Measurements from ENCODE around the gene DLL1. TPM values are rescaled to one million over a fixed set of nuclear protein-coding genes. Genes with fewer than 3 reads are reported as not detected.

Gene DLL1
- total RNA-seq, 1 donor, result 0.36 TPM

- H3K79me2 ChIP-seq (ENCODE audit: insufficient read depth, low read length), result no peaks in the 10 kb centered on the region
- no peak overlapping the region for H2AFZ ChIP-seq (ENCODE audit: low read length)
- no peak overlapping the region for H3K27ac ChIP-seq (ENCODE audit: low read depth, low read length)
- no peak overlapping the region for H3K4me2 ChIP-seq (ENCODE audit: insufficient read depth, low read length)
- H4K20me1 ChIP-seq (ENCODE audit: insufficient read depth, low read length), result no peaks in the 10 kb centered on the region
- peaks cover 67% of the 10 kb centered on the region for H3K27me3 ChIP-seq (ENCODE audit: insufficient read depth, low read length)
- no peak for TF ChIP-seq CTCF (IDR thresholded peaks at IDR 0.05; ENCODE audit: extremely low read depth, low read depth, low read length)
- H3K9me3 ChIP-seq (ENCODE audit: low read depth, low read length), result no peaks in the 10 kb centered on the region
- no peak overlapping the region for H3K4me3 ChIP-seq (ENCODE audit: insufficient read depth, low read length)
- no peaks in the 10 kb centered on the region for H3K36me3 ChIP-seq (ENCODE audit: insufficient read depth, low read length)
- DNase-seq (ENCODE audit: insufficient read length, low spot score, missing footprints), result peak; percentile 49
- H3K4me1 ChIP-seq (ENCODE audit: insufficient read depth, low read length), result no peaks in the 10 kb centered on the region
Measured at GRCh38 chr6:170297576-170298330, 6.9 kb upstream of the DLL1 start.

GRCh38 chr6:170296746-170297575 lies 6.1 kb upstream of the DLL1 start:
- no peak overlapping the region for H3K4me3 ChIP-seq (ENCODE audit: insufficient read depth, low read length)
- peak; percentile 61 for DNase-seq (ENCODE audit: insufficient read length, low spot score, missing footprints)
- no peak overlapping the region for H2AFZ ChIP-seq (ENCODE audit: low read length)
- no peaks in the 10 kb centered on the region for H3K36me3 ChIP-seq (ENCODE audit: insufficient read depth, low read length)
- peaks cover 75% of the 10 kb centered on the region for H3K27me3 ChIP-seq (ENCODE audit: insufficient read depth, low read length)
- H3K4me1 ChIP-seq (ENCODE audit: insufficient read depth, low read length), result no peaks in the 10 kb centered on the region
- H3K79me2 ChIP-seq (ENCODE audit: insufficient read depth, low read length), result no peaks in the 10 kb centered on the region
- no peak overlapping the region for H3K27ac ChIP-seq (ENCODE audit: low read depth, low read length)
- no peaks in the 10 kb centered on the region for H4K20me1 ChIP-seq (ENCODE audit: insufficient read depth, low read length)
- TF ChIP-seq CTCF (IDR thresholded peaks at IDR 0.05; ENCODE audit: extremely low read depth, low read depth, low read length), result no peak
- no peak overlapping the region for H3K4me2 ChIP-seq (ENCODE audit: insufficient read depth, low read length)
- H3K9me3 ChIP-seq (ENCODE audit: low read depth, low read length), result no peaks in the 10 kb centered on the region

GRCh38 chr6:170296423-170296745 lies 5.5 kb upstream of the DLL1 start:
- no peak overlapping the region for H3K27ac ChIP-seq (ENCODE audit: low read depth, low read length)
- no peak for TF ChIP-seq CTCF (IDR thresholded peaks at IDR 0.05; ENCODE audit: extremely low read depth, low read depth, low read length)
- H3K4me2 ChIP-seq (ENCODE audit: insufficient read depth, low read length), result no peak overlapping the region
- H3K4me3 ChIP-seq (ENCODE audit: insufficient read depth, low read length), result no peak overlapping the region
- H3K27me3 ChIP-seq (ENCODE audit: insufficient read depth, low read length), result peaks cover 81% of the 10 kb centered on the region
- H3K9me3 ChIP-seq (ENCODE audit: low read depth, low read length), result no peaks in the 10 kb centered on the region
- no peak for DNase-seq (ENCODE audit: insufficient read length, low spot score, missing footprints)
- no peaks in the 10 kb centered on the region for H4K20me1 ChIP-seq (ENCODE audit: insufficient read depth, low read length)
- H3K79me2 ChIP-seq (ENCODE audit: insufficient read depth, low read length), result no peaks in the 10 kb centered on the region
- no peaks in the 10 kb centered on the region for H3K36me3 ChIP-seq (ENCODE audit: insufficient read depth, low read length)
- H3K4me1 ChIP-seq (ENCODE audit: insufficient read depth, low read length), result no peaks in the 10 kb centered on the region
- no peak overlapping the region for H2AFZ ChIP-seq (ENCODE audit: low read length)
